ENCODE measurements around the gene AQP12B.

Gene AQP12B

DNA sequence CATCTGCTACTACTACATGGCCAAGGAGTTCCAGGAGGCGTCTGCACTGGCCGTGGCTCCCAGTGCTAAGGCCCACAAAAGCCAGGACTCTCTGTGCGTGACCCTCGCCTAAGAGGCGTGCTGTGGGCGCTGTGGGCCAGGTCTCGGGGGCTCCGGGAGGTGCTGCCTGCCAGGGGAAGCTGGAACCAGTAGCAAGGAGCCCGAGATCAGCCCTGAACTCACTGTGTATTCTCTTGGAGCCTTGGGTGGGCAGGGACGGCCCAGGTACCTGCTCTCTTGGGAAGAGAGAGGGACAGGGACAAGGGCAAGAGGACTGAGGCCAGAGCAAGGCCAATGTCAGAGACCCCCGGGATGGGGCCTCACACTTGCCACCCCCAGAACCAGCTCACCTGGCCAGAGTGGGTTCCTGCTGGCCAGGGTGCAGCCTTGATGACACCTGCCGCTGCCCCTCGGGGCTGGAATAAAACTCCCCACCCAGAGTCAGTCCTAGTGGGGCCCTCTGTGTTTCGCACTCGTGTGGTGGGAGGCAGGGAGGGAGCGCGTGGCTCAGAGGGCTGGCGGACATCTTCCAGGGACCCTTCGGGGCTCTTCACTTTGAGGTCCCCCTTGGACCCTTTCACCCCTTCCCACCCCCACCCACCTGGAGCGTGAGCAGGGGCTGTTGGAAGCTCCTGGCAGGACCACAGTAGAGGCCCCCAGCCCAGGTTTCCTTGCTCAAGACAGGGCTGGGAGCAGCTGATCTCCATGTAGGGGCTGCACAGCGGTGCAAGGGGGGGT lies 51.7 kb downstream of the AQP12B start:
- DNase-seq: no peak

DNA sequence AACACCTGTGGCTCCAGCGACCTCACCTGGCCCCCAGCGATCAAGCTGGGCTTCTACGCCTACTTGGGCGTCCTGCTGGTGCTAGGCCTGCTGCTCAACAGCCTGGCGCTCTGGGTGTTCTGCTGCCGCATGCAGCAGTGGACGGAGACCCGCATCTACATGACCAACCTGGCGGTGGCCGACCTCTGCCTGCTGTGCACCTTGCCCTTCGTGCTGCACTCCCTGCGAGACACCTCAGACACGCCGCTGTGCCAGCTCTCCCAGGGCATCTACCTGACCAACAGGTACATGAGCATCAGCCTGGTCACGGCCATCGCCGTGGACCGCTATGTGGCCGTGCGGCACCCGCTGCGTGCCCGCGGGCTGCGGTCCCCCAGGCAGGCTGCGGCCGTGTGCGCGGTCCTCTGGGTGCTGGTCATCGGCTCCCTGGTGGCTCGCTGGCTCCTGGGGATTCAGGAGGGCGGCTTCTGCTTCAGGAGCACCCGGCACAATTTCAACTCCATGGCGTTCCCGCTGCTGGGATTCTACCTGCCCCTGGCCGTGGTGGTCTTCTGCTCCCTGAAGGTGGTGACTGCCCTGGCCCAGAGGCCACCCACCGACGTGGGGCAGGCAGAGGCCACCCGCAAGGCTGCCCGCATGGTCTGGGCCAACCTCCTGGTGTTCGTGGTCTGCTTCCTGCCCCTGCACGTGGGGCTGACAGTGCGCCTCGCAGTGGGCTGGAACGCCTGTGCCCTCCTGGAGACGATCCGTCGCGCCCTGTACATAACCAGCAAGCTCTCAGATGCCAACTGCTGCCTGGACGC lies 52.5 kb downstream of the AQP12B start:
- DNase-seq: no peak

DNA sequence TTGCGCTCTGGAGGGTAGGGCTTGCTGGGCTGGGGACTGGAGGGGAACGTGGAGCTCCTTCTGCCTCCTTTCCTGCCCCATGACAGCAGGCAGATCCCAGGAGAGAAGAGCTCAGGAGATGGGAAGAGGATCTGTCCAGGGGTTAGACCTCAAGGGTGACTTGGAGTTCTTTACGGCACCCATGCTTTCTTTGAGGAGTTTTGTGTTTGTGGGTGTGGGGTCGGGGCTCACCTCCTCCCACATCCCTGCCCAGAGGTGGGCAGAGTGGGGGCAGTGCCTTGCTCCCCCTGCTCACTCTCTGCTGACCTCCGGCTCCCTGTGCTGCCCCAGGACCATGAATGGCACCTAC lies 53.1 kb downstream of the AQP12B start:
- DNase-seq: no peak

- DNase-seq: no peak
These were observed 53.7 kb downstream of the AQP12B start for GRCh38 chr2:240628808-240629618.

DNA sequence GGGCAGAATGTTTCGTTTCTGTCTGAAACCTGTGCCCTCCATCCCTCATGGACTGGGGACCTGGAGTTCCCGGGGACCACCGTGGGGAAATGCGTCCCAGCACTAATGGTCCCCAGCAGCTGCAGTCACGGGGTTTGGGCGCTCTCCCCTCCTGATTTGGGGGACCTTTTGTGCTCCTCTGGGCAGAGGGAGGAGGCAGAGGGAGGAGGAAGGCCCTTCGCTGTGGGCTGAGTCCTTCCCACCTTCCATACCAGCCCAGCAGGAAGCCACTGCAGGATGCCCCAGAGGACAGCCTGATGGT lies 54.2 kb downstream of the AQP12B start:
- no peak for DNase-seq

GRCh38 chr2:240627736-240628506 lies 54.8 kb downstream of the AQP12B start:
- no peak for DNase-seq

DNA sequence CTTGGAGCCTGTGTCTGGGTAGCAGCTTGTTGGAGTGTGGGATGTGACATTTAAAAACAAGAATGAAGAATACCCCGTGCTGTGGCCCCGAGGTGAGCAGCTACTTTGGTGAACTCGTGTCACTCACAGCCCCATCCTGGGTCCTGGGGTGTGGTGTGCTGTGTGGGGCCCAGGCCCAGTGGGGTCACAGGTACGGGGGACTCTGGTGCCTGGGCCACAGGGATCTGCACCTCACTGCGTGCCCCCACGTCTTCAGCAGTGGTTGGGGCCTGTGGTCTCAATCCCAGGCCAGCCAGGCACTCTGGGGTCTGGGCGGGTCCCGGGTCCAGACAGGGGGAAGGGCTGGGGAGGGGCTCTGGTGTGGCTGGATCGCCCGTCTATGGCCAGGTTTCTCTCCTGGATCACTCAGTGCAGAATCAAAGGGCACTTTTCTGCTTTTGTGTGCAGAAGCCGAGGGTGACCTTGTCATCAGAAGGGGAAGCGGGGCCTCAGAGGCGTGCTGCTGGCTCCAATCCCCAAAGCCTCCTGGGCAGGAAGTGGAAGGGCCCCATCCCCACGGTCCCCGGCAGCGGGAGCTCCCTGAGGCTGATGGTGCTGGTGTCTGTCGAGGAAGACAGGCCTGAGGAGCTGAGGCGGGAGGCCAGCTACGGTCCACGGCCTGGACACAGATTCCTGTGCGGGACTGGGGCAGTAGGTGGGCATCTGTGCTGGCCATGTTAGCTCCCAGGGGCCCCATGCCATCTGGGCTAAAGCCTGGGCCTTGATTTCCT lies 56.0 kb downstream of the AQP12B start:
- no peak for DNase-seq
